AG04450 (cell line): ENCODE measurements around the gene TRPM2. TPM values are rescaled to one million over a fixed set of nuclear protein-coding genes. Genes with fewer than 3 reads are reported as not detected.

ENCODE experiments used
- CTCF ChIA-PET: fragments of 300-600, 350-600 bp; formaldehyde crosslinking; extraction: SDS; loops from one replicate; lab custom pipeline; 2022; ENCODE audit warnings: antibody characterized with exemption, inconsistent platforms; lab: Charles Lee
- POLR2A ChIA-PET: fragments of 350-600 bp; formaldehyde crosslinking; extraction: SDS; loops from one replicate; lab custom pipeline; 2021; ENCODE audit warnings: antibody characterized with exemption, inconsistent platforms; lab: Yijun Ruan, JAX
- DNase-seq: peaks from one replicate; pipeline ENCODE4 v3.0.0-alpha.2; 2011; ENCODE audit warnings: low read depth, low spot score
- H3K27ac ChIP-seq: one replicate; pipeline ENCODE4 v1.5.1; 2012; ENCODE audit warnings: low read depth, low read length, control low read depth
- H3K27me3 ChIP-seq: one replicate; pipeline ENCODE4 v1.6.0; 2012; ENCODE audit warnings: low read length; ENCODE audit not compliant: control insufficient read depth, insufficient read depth
- H3K4me3 ChIP-seq: 2 replicates; pipeline ENCODE4 v1.5.1; 2011; ENCODE audit warnings: mild to moderate bottlenecking, low read depth, low read length, control low read depth
- H3K9me3 ChIP-seq: 2 replicates; pipeline ENCODE4 v1.5.1; 2012; ENCODE audit warnings: low read length; ENCODE audit not compliant: control insufficient read depth, insufficient read depth
- CTCF ChIP-seq: IDR thresholded peaks from 2 replicates; pipeline ENCODE4 v1.5.1; 2011; ENCODE audit warnings: low read depth, low read length, control low read depth, inconsistent platforms
- polyA plus RNA-seq: library from polyadenylated mRNA; depleted of rRNA; stranded (reverse); fragments of >200 nt; gene quantifications from 2 replicates; pipeline ENCODE4 v1.2.3, GENCODE V29; 2011

TRPM2 gene
- polyA plus RNA-seq, 1 experiment = not detected

- Histone ChIP-seq H3K9me3 (peaks cover 89% of the 10 kb centered on the region), H3K4me3 (no peak overlapping the region), H3K27ac (no peak overlapping the region), H3K27me3 (no peaks in the 10 kb centered on the region)
- ChIA-PET POLR2A (no interaction called here), CTCF (no interaction called here)
- DNase-seq = no peak
- TF ChIP-seq CTCF = no peak
Measured at GRCh38 chr21:44420416-44421205, 67.2 kb downstream of the TRPM2 start.

- POLR2A ChIA-PET = no interaction called here
- Histone ChIP-seq H3K9me3 (peaks cover 89% of the 10 kb centered on the region), H3K27ac (no peak overlapping the region), H3K4me3 (no peak overlapping the region), H3K27me3 (no peaks in the 10 kb centered on the region)
- DNase-seq = no peak
- no peak for TF ChIP-seq CTCF
- CTCF ChIA-PET = no interaction called here
Measured at GRCh38 chr21:44421901-44422840, 68.8 kb downstream of the TRPM2 start.

- ChIA-PET CTCF (no interaction called here), POLR2A (no interaction called here)
- H3K4me3 ChIP-seq = no peak overlapping the region
- no peak for TF ChIP-seq CTCF
- H3K27ac ChIP-seq = no peak overlapping the region
- no peak for DNase-seq
- peaks cover 89% of the 10 kb centered on the region for H3K9me3 ChIP-seq
- H3K27me3 ChIP-seq = no peaks in the 10 kb centered on the region
Measured at GRCh38 chr21:44423312-44423821, 69.9 kb downstream of the TRPM2 start.

GRCh38 chr21:44423941-44424607, 70.7 kb downstream of the TRPM2 start:
- Histone ChIP-seq H3K9me3 (peaks cover 86% of the 10 kb centered on the region), H3K27me3 (no peaks in the 10 kb centered on the region), H3K27ac (no peak overlapping the region), H3K4me3 (no peak overlapping the region)
- DNase-seq = no peak
- CTCF ChIA-PET = no interaction called here
- no peak for TF ChIP-seq CTCF
- POLR2A ChIA-PET = no interaction called here
